ENCODE results near the gene FAM124A. TPM values are rescaled to one million over a fixed set of nuclear protein-coding genes. Genes with fewer than 3 reads are reported as not detected.

The FAM124A gene
- total RNA-seq, 6 donors from 2014 or later = 2.3 to 7.1 (median 3.8) TPM

DNA sequence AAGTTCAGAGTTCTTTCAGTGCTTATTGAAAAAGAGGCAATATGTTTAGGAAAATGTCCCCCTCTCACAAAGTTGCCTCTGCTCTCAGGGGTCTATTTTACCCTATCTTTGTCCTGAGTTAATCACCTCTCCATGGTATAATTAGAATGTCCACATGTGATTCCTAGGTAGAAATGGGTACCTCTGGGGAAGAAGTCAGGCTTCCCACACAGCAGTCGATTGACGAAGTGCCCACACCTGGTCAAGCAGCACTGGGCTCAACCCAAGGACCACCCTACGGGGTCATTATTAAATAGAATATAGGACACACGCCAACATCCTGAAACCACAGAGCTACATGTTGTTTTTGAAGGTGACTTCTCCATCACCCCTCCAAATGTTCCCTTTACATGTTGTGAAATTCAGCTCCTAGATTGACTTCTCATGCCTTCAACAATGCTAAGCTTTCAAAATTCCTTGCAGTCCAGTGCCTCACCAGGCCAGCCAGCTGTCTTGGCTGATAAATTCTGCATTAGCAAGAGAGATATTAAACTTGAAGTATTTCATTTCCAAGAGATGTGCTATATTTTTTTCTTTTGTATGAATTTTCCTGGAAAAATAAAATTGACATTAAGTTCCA, 43.6 kb upstream of the FAM124A start:
- no peaks in the 10 kb centered on the region for H3K36me3 ChIP-seq
- DNase-seq (no peak), ATAC-seq (ENCODE audit: low FRiP score in 2 of 2) (no peak)
- H3K27ac ChIP-seq = no peak overlapping the region
- no peaks in the 10 kb centered on the region for H3K9me3 ChIP-seq
- WGBS, 2 donors = 87 to 89% methylated on average over 4 of the region's 4 CpGs
- TF ChIP-seq POLR2AphosphoS5 (IDR thresholded peaks at IDR 0.05) (no peak), POLR2A (IDR thresholded peaks at IDR 0.05) (no peak), EP300 (IDR thresholded peaks at IDR 0.05) (no peak)
- TF ChIP-seq, protein P1, sequence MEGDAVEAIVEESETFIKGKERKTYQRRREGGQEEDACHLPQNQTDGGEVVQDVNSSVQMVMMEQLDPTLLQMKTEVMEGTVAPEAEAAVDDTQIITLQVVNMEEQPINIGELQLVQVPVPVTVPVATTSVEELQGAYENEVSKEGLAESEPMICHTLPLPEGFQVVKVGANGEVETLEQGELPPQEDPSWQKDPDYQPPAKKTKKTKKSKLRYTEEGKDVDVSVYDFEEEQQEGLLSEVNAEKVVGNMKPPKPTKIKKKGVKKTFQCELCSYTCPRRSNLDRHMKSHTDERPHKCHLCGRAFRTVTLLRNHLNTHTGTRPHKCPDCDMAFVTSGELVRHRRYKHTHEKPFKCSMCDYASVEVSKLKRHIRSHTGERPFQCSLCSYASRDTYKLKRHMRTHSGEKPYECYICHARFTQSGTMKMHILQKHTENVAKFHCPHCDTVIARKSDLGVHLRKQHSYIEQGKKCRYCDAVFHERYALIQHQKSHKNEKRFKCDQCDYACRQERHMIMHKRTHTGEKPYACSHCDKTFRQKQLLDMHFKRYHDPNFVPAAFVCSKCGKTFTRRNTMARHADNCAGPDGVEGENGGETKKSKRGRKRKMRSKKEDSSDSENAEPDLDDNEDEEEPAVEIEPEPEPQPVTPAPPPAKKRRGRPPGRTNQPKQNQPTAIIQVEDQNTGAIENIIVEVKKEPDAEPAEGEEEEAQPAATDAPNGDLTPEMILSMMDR (IDR thresholded peaks at IDR 0.05) = no peak
- no peaks in the 10 kb centered on the region for H3K27me3 ChIP-seq
- peaks cover 0 to 1% (median under 1%) of the 10 kb centered on the region in 4 donors for H3K4me1 ChIP-seq
- H3K4me3 ChIP-seq = no peak overlapping the region

DNA sequence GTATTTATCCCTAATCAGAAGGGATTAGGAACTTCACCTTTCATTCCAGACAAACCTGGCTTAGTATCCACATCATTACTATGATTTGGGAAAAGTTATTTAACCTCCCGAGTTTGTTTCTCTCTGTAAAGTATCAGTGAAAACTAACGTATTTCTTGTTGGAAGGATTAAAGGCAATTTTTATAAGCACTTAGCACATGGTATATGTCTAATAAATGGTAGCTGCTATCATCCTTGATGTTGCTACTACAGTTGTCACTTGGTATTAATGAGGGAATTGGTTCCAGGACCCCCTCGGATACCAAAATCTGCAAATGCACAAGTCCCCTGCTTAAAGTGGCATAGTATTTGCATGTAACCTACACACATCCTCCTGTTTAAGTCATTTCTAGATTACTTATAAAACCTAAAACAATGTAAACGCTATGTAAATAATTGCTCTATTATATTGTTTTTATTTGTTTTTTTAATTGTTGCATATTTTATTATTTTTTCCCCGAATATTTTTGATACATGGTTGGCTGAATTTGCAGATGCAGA, 42.7 kb upstream of the FAM124A start:
- H3K9me3 ChIP-seq = no peaks in the 10 kb centered on the region
- DNase-seq = no peak
- no peak for TF ChIP-seq POLR2AphosphoS5 (IDR thresholded peaks at IDR 0.05)
- no peak for TF ChIP-seq POLR2A (IDR thresholded peaks at IDR 0.05)
- TF ChIP-seq, protein P1 (IDR thresholded peaks at IDR 0.05) = no peak
- no peak for TF ChIP-seq EP300 (IDR thresholded peaks at IDR 0.05)
- no peak overlapping the region for H3K27ac ChIP-seq
- WGBS, 2 donors = 84 to 93% methylated on average over 5 of the region's 5 CpGs
- no peak for ATAC-seq (ENCODE audit: low FRiP score in 2 of 2)
- no peak overlapping the region for H3K4me3 ChIP-seq
- H3K27me3 ChIP-seq = no peaks in the 10 kb centered on the region
- no peaks in the 10 kb centered on the region for H3K36me3 ChIP-seq
- H3K4me1 ChIP-seq = no peaks in the 10 kb centered on the region

DNA sequence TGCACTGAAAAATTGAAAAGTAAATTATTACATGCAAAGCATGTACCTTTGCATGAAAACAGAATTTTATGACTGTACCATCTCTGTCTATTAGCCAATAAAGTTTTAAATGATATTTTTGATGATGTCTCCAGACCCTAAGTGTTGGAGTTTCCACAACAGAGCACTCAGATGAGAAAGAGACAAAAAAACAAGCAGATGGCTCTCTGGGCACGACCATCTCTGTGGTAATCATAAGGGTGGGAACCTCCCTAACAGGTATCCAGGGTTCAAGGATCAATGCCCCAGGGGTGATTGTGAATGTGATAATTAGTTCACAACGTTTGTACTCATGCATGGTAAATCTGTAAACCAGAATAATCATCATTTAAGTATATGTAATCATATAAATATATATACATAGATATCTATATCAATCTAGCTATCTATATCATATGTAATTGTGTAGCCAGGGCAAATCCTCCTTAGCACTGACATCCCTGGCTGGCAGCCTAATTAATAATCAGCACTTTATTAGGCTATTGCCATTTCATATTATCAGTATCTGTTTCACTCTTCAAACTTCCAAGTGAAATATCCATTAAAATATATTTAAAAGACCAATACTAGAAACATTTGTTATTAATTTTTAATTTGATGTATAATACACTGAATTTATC, 41.2 kb upstream of the FAM124A start:
- no peaks in the 10 kb centered on the region for H3K4me1 ChIP-seq
- H3K4me3 ChIP-seq = no peak overlapping the region
- H3K27me3 ChIP-seq = no peaks in the 10 kb centered on the region
- no peaks in the 10 kb centered on the region for H3K36me3 ChIP-seq
- no peak for ATAC-seq (ENCODE audit: low FRiP score in 2 of 2)
- no peaks in the 10 kb centered on the region for H3K9me3 ChIP-seq
- H3K27ac ChIP-seq = no peak overlapping the region
- WGBS, 2 donors = 47 to 51% methylated on average over 2 of the region's 2 CpGs
- DNase-seq = no peak
- TF ChIP-seq POLR2AphosphoS5 (IDR thresholded peaks at IDR 0.05) (no peak), EP300 (IDR thresholded peaks at IDR 0.05) (no peak), POLR2A (IDR thresholded peaks at IDR 0.05) (no peak)
- TF ChIP-seq, protein P1 (IDR thresholded peaks at IDR 0.05) = no peak

DNA sequence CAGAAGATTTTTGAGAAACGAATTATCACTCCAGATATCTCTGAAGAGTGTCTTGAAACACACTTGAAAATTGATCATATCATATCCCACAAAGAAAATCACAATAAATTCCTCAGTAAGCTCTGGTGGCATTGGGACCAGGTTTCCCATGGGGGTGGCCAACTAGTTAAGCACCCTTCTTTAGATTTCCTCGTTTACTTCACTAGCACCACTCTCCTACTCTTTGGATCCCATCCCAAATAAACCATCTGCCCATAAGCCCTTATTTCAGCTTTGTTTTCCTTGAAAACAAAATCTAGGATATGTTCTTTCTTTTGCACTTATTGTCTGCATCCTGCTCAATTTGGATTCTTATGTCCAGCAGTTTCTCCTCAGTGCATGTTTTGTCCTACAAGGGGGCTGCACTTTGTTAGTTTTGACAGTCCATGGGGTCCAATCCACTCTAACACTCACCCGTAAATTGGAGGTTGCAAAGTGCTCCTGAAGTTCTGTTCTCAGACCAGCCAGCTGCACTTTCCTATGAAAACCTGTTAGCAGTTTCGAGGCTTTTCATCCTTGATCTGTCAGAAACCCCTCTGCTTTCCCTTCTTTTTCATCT, 40.3 kb upstream of the FAM124A start:
- 60 to 72% methylated on average over 4 of the region's 4 CpGs for WGBS, 2 donors
- DNase-seq = no peak
- Histone ChIP-seq H3K36me3 (no peaks in the 10 kb centered on the region), H3K9me3 (no peaks in the 10 kb centered on the region), H3K4me3 (no peak overlapping the region), H3K4me1 (no peaks in the 10 kb centered on the region), H3K27ac (no peak overlapping the region), H3K27me3 (no peaks in the 10 kb centered on the region)
- TF ChIP-seq, protein P1 (IDR thresholded peaks at IDR 0.05) = no peak
- TF ChIP-seq POLR2AphosphoS5 (IDR thresholded peaks at IDR 0.05) (no peak), POLR2A (IDR thresholded peaks at IDR 0.05) (no peak), EP300 (IDR thresholded peaks at IDR 0.05) (no peak)
- no peak for ATAC-seq (ENCODE audit: low FRiP score in 2 of 2)

All from upper lobe of left lung (tissue), 6 donors.